WTC11 (cell line): Measurements from ENCODE around the gene CHD9.

ENCODE experiments used
- ELF4 ChIP-seq: sonication (generic); formaldehyde crosslinking; IDR thresholded peaks from 2 replicates; pipeline ENCODE4 v1.8.1; 2022; ENCODE audit warnings: low read depth, mild to moderate bottlenecking, moderate library complexity, missing genetic modification reagents
- JUN ChIP-seq: sonication (generic); formaldehyde crosslinking; IDR thresholded peaks from 2 replicates; pipeline ENCODE4 v1.8.0; 2023; ENCODE audit warnings: mild to moderate bottlenecking, missing genetic modification reagents
- NFE2L1 ChIP-seq: sonication (generic); formaldehyde crosslinking; IDR thresholded peaks from 2 replicates; pipeline ENCODE4 v1.8.1; 2023; ENCODE audit warnings: missing genetic modification reagents
- TP53 ChIP-seq: sonication (generic); formaldehyde crosslinking; IDR thresholded peaks from 2 replicates; pipeline ENCODE4 v1.8.1; 2023; ENCODE audit warnings: mild to moderate bottlenecking, missing genetic modification reagents
- ZNF317 ChIP-seq: sonication (generic); formaldehyde crosslinking; IDR thresholded peaks from 2 replicates; pipeline ENCODE4 v1.8.1; 2023; ENCODE audit warnings: low read depth, mild to moderate bottlenecking, moderate library complexity, missing genetic modification reagents, borderline replicate concordance
- TF ChIP-seq, protein P1 (sequence below): fragments of 200-600 bp; IDR thresholded peaks from 2 replicates; pipeline ENCODE4 v1.8.0; 2022; ENCODE audit warnings: antibody characterized with exemption
- TF ChIP-seq, protein P2 (sequence below): sonication (generic); formaldehyde crosslinking; IDR thresholded peaks from 2 replicates; pipeline ENCODE4 v1.8.1; 2023; ENCODE audit warnings: mild to moderate bottlenecking, missing genetic modification reagents, moderate library complexity

DNA sequence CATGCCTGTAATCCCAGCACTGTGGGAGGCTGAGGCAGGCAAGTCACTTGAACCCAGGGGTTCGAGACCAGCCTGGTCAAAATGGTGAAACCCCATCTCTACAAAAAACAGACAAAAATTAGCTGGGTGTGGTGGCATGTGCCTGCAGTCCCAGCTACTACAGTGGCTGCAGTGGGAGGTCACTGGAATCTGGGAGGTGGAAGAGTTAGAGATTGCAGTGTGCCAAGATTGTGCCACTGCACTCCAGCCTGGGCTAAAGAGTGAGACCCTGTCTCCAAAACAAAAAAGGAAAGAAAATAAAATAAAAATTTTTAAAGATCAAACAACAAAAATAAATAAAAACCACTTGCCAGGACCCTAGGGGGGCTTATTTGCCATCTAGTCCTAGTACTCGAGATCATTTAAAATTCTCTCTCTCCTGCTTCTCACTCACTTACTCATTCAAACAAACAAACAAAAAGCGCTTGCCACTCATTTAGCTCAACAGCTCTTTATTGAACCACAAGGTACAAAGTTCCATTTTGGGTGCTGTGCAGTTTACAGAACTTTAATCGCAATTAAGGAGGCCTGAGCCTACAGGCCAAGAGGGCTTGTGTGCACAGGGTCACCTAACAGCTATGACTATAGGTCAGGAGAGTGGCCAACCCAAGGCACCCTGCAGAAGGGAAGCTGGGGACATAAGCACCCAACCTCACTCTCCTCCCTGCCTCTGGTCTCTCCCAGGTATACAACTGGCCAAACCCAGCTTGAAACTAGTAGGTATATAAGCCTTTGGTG lies 6.5 kb upstream of the CHD9 start:
- no peak for TF ChIP-seq TP53 (CRISPR knock-in tag)
- no peak for TF ChIP-seq JUN
- no peak for TF ChIP-seq NFE2L1 (CRISPR knock-in tag)
- TF ChIP-seq ZNF317 (CRISPR knock-in tag): no peak
- TF ChIP-seq, protein P1, sequence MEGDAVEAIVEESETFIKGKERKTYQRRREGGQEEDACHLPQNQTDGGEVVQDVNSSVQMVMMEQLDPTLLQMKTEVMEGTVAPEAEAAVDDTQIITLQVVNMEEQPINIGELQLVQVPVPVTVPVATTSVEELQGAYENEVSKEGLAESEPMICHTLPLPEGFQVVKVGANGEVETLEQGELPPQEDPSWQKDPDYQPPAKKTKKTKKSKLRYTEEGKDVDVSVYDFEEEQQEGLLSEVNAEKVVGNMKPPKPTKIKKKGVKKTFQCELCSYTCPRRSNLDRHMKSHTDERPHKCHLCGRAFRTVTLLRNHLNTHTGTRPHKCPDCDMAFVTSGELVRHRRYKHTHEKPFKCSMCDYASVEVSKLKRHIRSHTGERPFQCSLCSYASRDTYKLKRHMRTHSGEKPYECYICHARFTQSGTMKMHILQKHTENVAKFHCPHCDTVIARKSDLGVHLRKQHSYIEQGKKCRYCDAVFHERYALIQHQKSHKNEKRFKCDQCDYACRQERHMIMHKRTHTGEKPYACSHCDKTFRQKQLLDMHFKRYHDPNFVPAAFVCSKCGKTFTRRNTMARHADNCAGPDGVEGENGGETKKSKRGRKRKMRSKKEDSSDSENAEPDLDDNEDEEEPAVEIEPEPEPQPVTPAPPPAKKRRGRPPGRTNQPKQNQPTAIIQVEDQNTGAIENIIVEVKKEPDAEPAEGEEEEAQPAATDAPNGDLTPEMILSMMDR: no peak
- TF ChIP-seq, protein P2, sequence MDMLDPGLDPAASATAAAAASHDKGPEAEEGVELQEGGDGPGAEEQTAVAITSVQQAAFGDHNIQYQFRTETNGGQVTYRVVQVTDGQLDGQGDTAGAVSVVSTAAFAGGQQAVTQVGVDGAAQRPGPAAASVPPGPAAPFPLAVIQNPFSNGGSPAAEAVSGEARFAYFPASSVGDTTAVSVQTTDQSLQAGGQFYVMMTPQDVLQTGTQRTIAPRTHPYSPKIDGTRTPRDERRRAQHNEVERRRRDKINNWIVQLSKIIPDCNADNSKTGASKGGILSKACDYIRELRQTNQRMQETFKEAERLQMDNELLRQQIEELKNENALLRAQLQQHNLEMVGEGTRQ (CRISPR knock-in tag): no peak
- no peak for TF ChIP-seq ELF4 (CRISPR knock-in tag)
